PC-3 (cell line): ENCODE measurements around the gene HTR2C. TPM values are rescaled to one million over a fixed set of nuclear protein-coding genes. Genes with fewer than 3 reads are reported as not detected.

Experiments
- ATAC-seq: fragments of 200-7000 bp; cut with Tn5 transposase; 2 replicates; pipeline ENCODE4 v1.9.1; 2020; ENCODE audit warnings: mild to moderate bottlenecking, moderate library complexity
- BruUV-seq: library from RNA; stranded (reverse); fragments of 400-500 nt; replicated peaks from 2 replicates; lab custom pipeline; 2021; lab: Mats Ljungman, UMichigan
- CTCF ChIA-PET: fragments of 300-600 bp; sonication (Branson Sonifier 250); formaldehyde crosslinking; loops from one replicate; lab custom pipeline; 2022; ENCODE audit warnings: antibody characterized with exemption; lab: Charles Lee
- POLR2A ChIA-PET: fragments of 300-600 bp; sonication (Branson Sonifier 250); formaldehyde crosslinking; loops from one replicate; lab custom pipeline; 2022; ENCODE audit warnings: antibody characterized with exemption; ENCODE audit not compliant: unreplicated experiment; lab: Charles Lee
- DNase-seq: peaks from one replicate; pipeline ENCODE4 v3.0.0-alpha.2; 2015
- H2AFZ ChIP-seq: fragments of 300-600 bp; sonication (generic); 2 replicates; pipeline ENCODE4 v1.6.0; 2016; ENCODE audit warnings: antibody characterized with exemption, low read length
- H3F3A ChIP-seq: fragments of 300-600 bp; sonication (generic); one replicate; pipeline ENCODE4 v1.6.0; 2017; ENCODE audit warnings: antibody characterized with exemption, low read length, control low read depth, mild to moderate bottlenecking; ENCODE audit not compliant: unreplicated experiment
- H3K27ac ChIP-seq: fragments of 300-600 bp; sonication (generic); 2 replicates; pipeline ENCODE4 v1.5.1; 2016; ENCODE audit warnings: mild to moderate bottlenecking, low read length
- H3K27me3 ChIP-seq: fragments of 300-600 bp; sonication (generic); 2 replicates; pipeline ENCODE4 v1.6.1; 2016; ENCODE audit warnings: low read length, mixed read lengths
- H3K36me3 ChIP-seq: fragments of 300-600 bp; sonication (generic); 2 replicates; pipeline ENCODE4 v1.6.1; 2016; ENCODE audit warnings: low read depth, mixed run types, low read length, mixed read lengths
- H3K4me1 ChIP-seq: fragments of 300-600 bp; sonication (generic); 2 replicates; pipeline ENCODE4 v1.5.1; 2016; ENCODE audit warnings: low read length; ENCODE audit not compliant: insufficient read depth
- H3K4me2 ChIP-seq: fragments of 300-600 bp; sonication (generic); 2 replicates; pipeline ENCODE4 v1.6.0; 2016; ENCODE audit warnings: low read length
- H3K4me3 ChIP-seq: fragments of 300-600 bp; sonication (generic); 2 replicates; pipeline ENCODE4 v1.5.1; 2016; ENCODE audit warnings: mild to moderate bottlenecking, low read length, mixed read lengths
- H3K79me2 ChIP-seq: fragments of 300-600 bp; sonication (generic); 2 replicates; pipeline ENCODE4 v1.6.1; 2017; ENCODE audit warnings: low read length, mixed read lengths
- H3K9ac ChIP-seq: fragments of 300-600 bp; sonication (generic); 2 replicates; pipeline ENCODE4 v1.6.0; 2016; ENCODE audit warnings: mild to moderate bottlenecking, low read length
- H3K9me2 ChIP-seq: fragments of 300-600 bp; sonication (generic); replicated peaks from 2 replicates; pipeline ENCODE4 v1.6.1; 2016; ENCODE audit warnings: mixed run types, low read length, mixed read lengths
- H3K9me3 ChIP-seq: fragments of 300-600 bp; sonication (generic); 2 replicates; pipeline ENCODE4 v1.6.1; 2016; ENCODE audit warnings: low read length, mixed read lengths
- H4K20me1 ChIP-seq: fragments of 300-600 bp; sonication (generic); 2 replicates; pipeline ENCODE4 v1.6.1; 2016; ENCODE audit warnings: low read length, mixed read lengths
- CTCF ChIP-seq: fragments of 300-600 bp; sonication (generic); conservative IDR thresholded peaks from 2 replicates; pipeline ENCODE4 v1.5.1; 2017; ENCODE audit warnings: antibody characterized with exemption, low read depth, mild to moderate bottlenecking, low read length
- EZH2 ChIP-seq: fragments of 300-600 bp; sonication (generic); IDR thresholded peaks from one replicate; pipeline ENCODE4 v1.6.1; 2017; ENCODE audit warnings: antibody characterized with exemption, mild to moderate bottlenecking, low read length; ENCODE audit not compliant: unreplicated experiment
- EZH2phosphoT487 ChIP-seq: fragments of 300-600 bp; sonication (generic); IDR thresholded peaks from 2 replicates; pipeline ENCODE4 v1.6.1; 2018; ENCODE audit warnings: mild to moderate bottlenecking, antibody characterized with exemption, low read length, borderline replicate concordance
- intact Hi-C: fragments of 100-400 bp; cut with micrococcal nuclease; formaldehyde crosslinking; loops from 2 replicates; pipeline ENCODE4 v1.9.0; 2023
- total RNA-seq: library from RNA; depleted of rRNA; stranded (reverse); fragments of >200 nt; gene quantifications from 2 replicates; pipeline ENCODE4 v1.2.3, GENCODE V29; 2014

HTR2C gene
- total RNA-seq, 1 experiment from 2014 or later: 0.07 TPM

DNA sequence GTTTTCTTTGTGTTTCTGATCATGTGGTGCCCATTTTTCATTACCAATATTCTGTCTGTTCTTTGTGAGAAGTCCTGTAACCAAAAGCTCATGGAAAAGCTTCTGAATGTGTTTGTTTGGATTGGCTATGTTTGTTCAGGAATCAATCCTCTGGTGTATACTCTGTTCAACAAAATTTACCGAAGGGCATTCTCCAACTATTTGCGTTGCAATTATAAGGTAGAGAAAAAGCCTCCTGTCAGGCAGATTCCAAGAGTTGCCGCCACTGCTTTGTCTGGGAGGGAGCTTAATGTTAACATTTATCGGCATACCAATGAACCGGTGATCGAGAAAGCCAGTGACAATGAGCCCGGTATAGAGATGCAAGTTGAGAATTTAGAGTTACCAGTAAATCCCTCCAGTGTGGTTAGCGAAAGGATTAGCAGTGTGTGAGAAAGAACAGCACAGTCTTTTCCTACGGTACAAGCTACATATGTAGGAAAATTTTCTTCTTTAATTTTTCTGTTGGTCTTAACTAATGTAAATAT lies 323.2 kb downstream of the HTR2C start:
- Histone ChIP-seq H3K27ac (no peak overlapping the region), H3K79me2 (no peaks in the 10 kb centered on the region), H3K9me2 (no peaks in the 10 kb centered on the region), H3K4me1 (no peaks in the 10 kb centered on the region), H3K27me3 (no peaks in the 10 kb centered on the region), H3K9ac (no peak overlapping the region), H3K36me3 (no peaks in the 10 kb centered on the region), H3K4me2 (no peak overlapping the region), H3F3A (no peaks in the 10 kb centered on the region), H2AFZ (no peak overlapping the region), H4K20me1 (no peaks in the 10 kb centered on the region), H3K9me3 (no peaks in the 10 kb centered on the region), H3K4me3 (no peak overlapping the region)
- BruUV-seq: no TSS peak
- ATAC-seq (no peak), DNase-seq (no peak)
- intact Hi-C loops: no loop called here
- ChIA-PET POLR2A (no interaction called here), CTCF (no interaction called here)
- TF ChIP-seq EZH2 (no peak), EZH2phosphoT487 (no peak)

DNA sequence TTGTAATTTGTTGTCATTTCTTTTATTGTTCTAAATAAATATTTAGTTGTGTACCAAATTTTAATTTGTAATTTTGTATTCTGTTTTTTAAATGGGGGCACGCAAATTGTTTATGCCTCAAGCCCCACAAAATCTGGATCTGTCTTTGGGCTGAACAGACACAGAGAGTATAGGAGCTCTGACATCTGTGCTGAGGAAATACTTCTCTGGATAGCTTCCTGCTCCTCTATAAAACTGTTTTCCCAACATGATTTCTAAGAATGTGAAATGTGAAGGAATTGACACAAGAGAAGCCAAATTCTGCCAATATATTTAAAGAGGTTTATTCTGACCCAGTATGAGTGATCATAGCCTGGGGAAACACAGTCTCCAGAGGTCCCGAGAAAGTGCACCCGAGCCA lies 340.5 kb downstream of the HTR2C start:
- Histone ChIP-seq H3K9me2 (no peaks in the 10 kb centered on the region), H3K27me3 (no peaks in the 10 kb centered on the region), H3K4me2 (no peak overlapping the region), H4K20me1 (no peaks in the 10 kb centered on the region), H3K4me1 (peaks cover 6% of the 10 kb centered on the region; the same call in 1 of the 2 replicates), H3K79me2 (no peaks in the 10 kb centered on the region), H3K9ac (no peak overlapping the region), H2AFZ (peak overlapping the region; percentile 40; the same call in 1 of the 2 replicates), H3K9me3 (no peaks in the 10 kb centered on the region), H3K4me3 (no peak overlapping the region), H3K36me3 (no peaks in the 10 kb centered on the region), H3K27ac (no peak overlapping the region), H3F3A (no peaks in the 10 kb centered on the region)
- ChIA-PET POLR2A (no interaction called here), CTCF (no interaction called here)
- BruUV-seq: no TSS peak
- DNase-seq (no peak), ATAC-seq (no peak)
- intact Hi-C loops: no loop called here
- TF ChIP-seq CTCF: no peak
- no peak for TF ChIP-seq EZH2
- no peak for TF ChIP-seq EZH2phosphoT487

DNA sequence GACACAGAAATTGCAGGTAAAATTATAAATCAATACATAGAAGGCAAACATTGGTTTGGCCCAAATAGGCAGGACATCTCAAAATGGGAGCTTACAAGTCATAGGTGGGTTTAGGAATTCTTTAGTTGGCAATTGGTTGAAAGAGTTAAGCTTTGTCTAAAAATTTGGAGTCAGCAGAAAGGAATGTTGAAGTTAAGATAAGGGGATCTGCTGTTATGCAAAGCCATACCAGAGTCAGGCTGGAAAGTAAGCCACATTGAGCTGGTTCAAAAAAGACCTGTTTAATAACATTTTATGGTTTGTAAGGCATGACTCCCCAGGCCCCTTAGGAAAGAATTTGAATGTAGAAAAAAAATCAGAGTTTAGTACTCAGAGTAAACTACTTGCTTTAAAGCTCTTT lies 341.0 kb downstream of the HTR2C start:
- Histone ChIP-seq H3F3A (no peaks in the 10 kb centered on the region), H3K9me2 (no peaks in the 10 kb centered on the region), H3K79me2 (no peaks in the 10 kb centered on the region), H4K20me1 (no peaks in the 10 kb centered on the region), H3K27ac (no peak overlapping the region), H3K9me3 (no peaks in the 10 kb centered on the region), H3K9ac (no peak overlapping the region), H3K4me3 (no peak overlapping the region), H3K27me3 (no peaks in the 10 kb centered on the region), H3K36me3 (no peaks in the 10 kb centered on the region), H3K4me2 (no peak overlapping the region), H2AFZ (peak overlapping the region; percentile 40; the same call in 1 of the 2 replicates), H3K4me1 (peaks cover 6% of the 10 kb centered on the region; the same call in 1 of the 2 replicates)
- ATAC-seq (no peak), DNase-seq (peak; percentile 54)
- ChIA-PET POLR2A (no interaction called here), CTCF (no interaction called here)
- intact Hi-C loops: no loop called here
- BruUV-seq: no TSS peak
- TF ChIP-seq EZH2phosphoT487 (no peak), EZH2 (no peak), CTCF (no peak)
